DOHH2 (cell line): ENCODE measurements around the gene TGFBR3L.

Source experiments
- EZH2phosphoT487 ChIP-seq: fragments of 200-600 bp; sonication (generic); IDR thresholded peaks from 2 replicates; pipeline ENCODE4 v1.6.1; 2017; ENCODE audit warnings: borderline replicate concordance, mild to moderate bottlenecking, antibody characterized with exemption, low read length, moderate library complexity, mixed read lengths
- TF ChIP-seq, protein P1 (sequence below): fragments of 200-600 bp; sonication (generic); IDR thresholded peaks from one replicate; pipeline ENCODE4 v1.5.1; 2014; ENCODE audit warnings: antibody characterized with exemption, mild to moderate bottlenecking, low read depth, low read length; ENCODE audit not compliant: poor library complexity, severe bottlenecking

DNA sequence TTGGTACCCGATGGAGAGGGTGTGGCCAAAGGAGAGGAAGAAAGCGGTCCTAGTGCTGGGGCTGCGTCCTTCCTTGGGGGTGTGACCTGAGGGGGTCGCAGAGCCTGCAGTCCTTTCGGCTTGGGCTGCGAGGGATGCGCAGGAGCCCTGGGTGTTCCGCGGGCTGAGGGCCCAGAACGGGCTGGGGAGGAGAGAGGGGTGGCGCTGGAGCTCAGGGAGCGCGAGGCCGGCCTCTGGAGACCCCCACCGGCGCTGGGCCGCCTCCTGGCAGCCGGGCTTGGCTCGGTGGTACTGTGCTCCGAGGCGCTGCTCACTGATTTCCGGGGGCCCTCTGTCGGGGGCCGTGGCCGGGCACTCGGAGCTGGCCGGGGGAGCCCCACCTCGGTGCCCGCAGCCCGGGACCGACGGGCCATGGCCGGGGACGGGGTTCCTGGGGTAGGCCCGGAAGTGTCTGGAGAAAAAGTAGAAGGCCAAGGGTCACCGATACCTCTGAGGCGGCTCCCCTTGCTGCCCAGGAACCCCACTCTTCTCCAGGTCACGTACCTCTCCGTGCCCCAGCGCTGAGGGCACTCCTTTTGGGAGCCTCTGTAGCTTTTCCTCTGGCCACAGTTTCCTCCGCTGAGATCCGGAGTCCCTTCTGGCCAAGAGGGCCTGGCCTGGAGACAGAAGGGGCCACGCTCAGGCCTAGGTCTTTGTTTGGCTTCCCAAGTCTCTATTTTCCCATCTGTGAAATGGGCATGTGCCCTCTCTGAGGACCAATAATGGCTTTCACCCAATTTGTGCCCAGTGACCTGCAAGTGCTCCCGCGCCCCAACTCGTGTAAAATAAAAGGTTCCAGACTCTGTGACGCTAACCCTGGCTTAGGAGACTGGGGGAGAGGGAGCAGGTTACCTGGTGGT is 42.1 kb upstream of the TGFBR3L start:
- TF ChIP-seq, protein P1, sequence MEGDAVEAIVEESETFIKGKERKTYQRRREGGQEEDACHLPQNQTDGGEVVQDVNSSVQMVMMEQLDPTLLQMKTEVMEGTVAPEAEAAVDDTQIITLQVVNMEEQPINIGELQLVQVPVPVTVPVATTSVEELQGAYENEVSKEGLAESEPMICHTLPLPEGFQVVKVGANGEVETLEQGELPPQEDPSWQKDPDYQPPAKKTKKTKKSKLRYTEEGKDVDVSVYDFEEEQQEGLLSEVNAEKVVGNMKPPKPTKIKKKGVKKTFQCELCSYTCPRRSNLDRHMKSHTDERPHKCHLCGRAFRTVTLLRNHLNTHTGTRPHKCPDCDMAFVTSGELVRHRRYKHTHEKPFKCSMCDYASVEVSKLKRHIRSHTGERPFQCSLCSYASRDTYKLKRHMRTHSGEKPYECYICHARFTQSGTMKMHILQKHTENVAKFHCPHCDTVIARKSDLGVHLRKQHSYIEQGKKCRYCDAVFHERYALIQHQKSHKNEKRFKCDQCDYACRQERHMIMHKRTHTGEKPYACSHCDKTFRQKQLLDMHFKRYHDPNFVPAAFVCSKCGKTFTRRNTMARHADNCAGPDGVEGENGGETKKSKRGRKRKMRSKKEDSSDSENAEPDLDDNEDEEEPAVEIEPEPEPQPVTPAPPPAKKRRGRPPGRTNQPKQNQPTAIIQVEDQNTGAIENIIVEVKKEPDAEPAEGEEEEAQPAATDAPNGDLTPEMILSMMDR, result no peak
- TF ChIP-seq EZH2phosphoT487, result no peak
